ENCODE data around the gene WDR64. TPM values are rescaled to one million over a fixed set of nuclear protein-coding genes. Genes with fewer than 3 reads are reported as not detected.
"Not testable (repeated sequence)": the region's sequence is repeated elsewhere in the genome, so short reads cannot be mapped to it uniquely, and the experiment has no call there.

WDR64 gene
- total and polyA plus RNA-seq, 4 donors = 0.02 to 0.70 (median 0.17) TPM

- WGBS = 82% methylated on average over 3 of the region's 3 CpGs
- no peaks in the 10 kb centered on the region for H3K9me3 ChIP-seq (ENCODE audit: control insufficient read depth in 4 of 4, low read length in 3 of 4)
- H3K27me3 ChIP-seq (ENCODE audit: control insufficient read depth in 4 of 4, insufficient read depth in 4 of 4, low read length in 3 of 4) = no peaks in the 10 kb centered on the region
- H3K36me3 ChIP-seq (ENCODE audit: control insufficient read depth in 4 of 4, insufficient read depth in 3 of 4, low read depth in 1 of 4, low read length in 3 of 4) = no peaks in the 10 kb centered on the region
- H3K4me3 ChIP-seq (ENCODE audit: low read depth in 1 of 3, low read length in 3 of 3) = no peak overlapping the region
- H3K9ac ChIP-seq (ENCODE audit: low read depth in 1 of 2, low read length in 2 of 2) = no peak overlapping the region
- no peak for TF ChIP-seq RAD21 (IDR thresholded peaks at IDR 0.05)
- DNase-seq (ENCODE audit: low spot score) = no peak
- H3K4me1 ChIP-seq (ENCODE audit: control insufficient read depth in 4 of 4, insufficient read depth in 4 of 4, low read length in 3 of 4) = peaks cover 0 to 10% (median 9%) of the 10 kb centered on the region in 4 donors
- H3K27ac ChIP-seq (ENCODE audit: low read depth in 1 of 2, low read length in 2 of 2) = no peak overlapping the region
These were observed 27.9 kb downstream of the WDR64 start for GRCh38 chr1:241679961-241680360.

GRCh38 chr1:241681861-241682448 is 29.9 kb downstream of the WDR64 start:
- WGBS = 79% methylated on average over 4 of the region's 4 CpGs
- H3K27ac ChIP-seq (ENCODE audit: low read depth in 1 of 2, low read length in 2 of 2); H3K9me3 ChIP-seq (ENCODE audit: control insufficient read depth in 4 of 4, low read length in 3 of 4); H3K9ac ChIP-seq (ENCODE audit: low read depth in 1 of 2, low read length in 2 of 2); H3K36me3 ChIP-seq (ENCODE audit: control insufficient read depth in 4 of 4, insufficient read depth in 3 of 4, low read depth in 1 of 4, low read length in 3 of 4); H3K4me3 ChIP-seq (ENCODE audit: low read depth in 1 of 3, low read length in 3 of 3); H3K27me3 ChIP-seq (ENCODE audit: control insufficient read depth in 4 of 4, insufficient read depth in 4 of 4, low read length in 3 of 4); DNase-seq (ENCODE audit: low spot score): not testable (repeated sequence)
- H3K4me1 ChIP-seq (ENCODE audit: control insufficient read depth in 4 of 4, insufficient read depth in 4 of 4, low read length in 3 of 4) = peaks cover 0 to 10% (median 9%) of the 10 kb centered on the region in 4 donors

GRCh38 chr1:241682921-241683320 is 30.8 kb downstream of the WDR64 start:
- H3K9me3 ChIP-seq (ENCODE audit: control insufficient read depth in 4 of 4, low read length in 3 of 4) = no peaks in the 10 kb centered on the region
- WGBS = 61% methylated on average over 2 of the region's 2 CpGs
- H3K4me1 ChIP-seq (ENCODE audit: control insufficient read depth in 4 of 4, insufficient read depth in 4 of 4, low read length in 3 of 4) = peaks cover 0 to 10% (median 9%) of the 10 kb centered on the region in 4 donors
- no peak for DNase-seq (ENCODE audit: low spot score)
- H3K9ac ChIP-seq (ENCODE audit: low read depth in 1 of 2, low read length in 2 of 2) = no peak overlapping the region
- H3K4me3 ChIP-seq (ENCODE audit: low read depth in 1 of 3, low read length in 3 of 3) = no peak overlapping the region
- no peaks in the 10 kb centered on the region for H3K27me3 ChIP-seq (ENCODE audit: control insufficient read depth in 4 of 4, insufficient read depth in 4 of 4, low read length in 3 of 4)
- H3K27ac ChIP-seq (ENCODE audit: low read depth in 1 of 2, low read length in 2 of 2) = peak overlapping the region in 1 of 2 donors; percentile 59
- H3K36me3 ChIP-seq (ENCODE audit: control insufficient read depth in 4 of 4, insufficient read depth in 3 of 4, low read depth in 1 of 4, low read length in 3 of 4) = no peaks in the 10 kb centered on the region
- TF ChIP-seq HNF4A (conservative IDR thresholded peaks at IDR 0.05) (peak; percentile 51 to 80), TAF1 (conservative IDR thresholded peaks at IDR 0.05) (no peak), FOXA2 (IDR thresholded peaks at IDR 0.05) (peak; percentile 53), SP1 (IDR thresholded peaks at IDR 0.05) (peak; percentile 13), RXRA (IDR thresholded peaks at IDR 0.05) (peak in 1 of 2 donors; percentile 32)

- TF ChIP-seq HNF4A (conservative IDR thresholded peaks at IDR 0.05) (peak; percentile 41 to 55), FOXA1 (IDR thresholded peaks at IDR 0.05) (no peak), RXRA (IDR thresholded peaks at IDR 0.05) (peak in 1 of 2 donors; percentile 24)
- H3K9me3 ChIP-seq (ENCODE audit: control insufficient read depth in 4 of 4, low read length in 3 of 4) = no peaks in the 10 kb centered on the region
- H3K4me3 ChIP-seq (ENCODE audit: low read depth in 1 of 3, low read length in 3 of 3) = no peak overlapping the region
- no peaks in the 10 kb centered on the region for H3K27me3 ChIP-seq (ENCODE audit: control insufficient read depth in 4 of 4, insufficient read depth in 4 of 4, low read length in 3 of 4)
- no peaks in the 10 kb centered on the region for H3K36me3 ChIP-seq (ENCODE audit: control insufficient read depth in 4 of 4, insufficient read depth in 3 of 4, low read depth in 1 of 4, low read length in 3 of 4)
- peaks cover 0 to 10% (median 9%) of the 10 kb centered on the region in 4 donors for H3K4me1 ChIP-seq (ENCODE audit: control insufficient read depth in 4 of 4, insufficient read depth in 4 of 4, low read length in 3 of 4)
- WGBS = 93% methylated on average over 1 of the region's 1 CpG
- DNase-seq (ENCODE audit: low spot score) = no peak
- no peak overlapping the region for H3K9ac ChIP-seq (ENCODE audit: low read depth in 1 of 2, low read length in 2 of 2)
- H3K27ac ChIP-seq (ENCODE audit: low read depth in 1 of 2, low read length in 2 of 2) = no peak overlapping the region
These were observed 32.0 kb downstream of the WDR64 start for GRCh38 chr1:241684108-241684507.

GRCh38 chr1:241688940-241689368 is 36.9 kb downstream of the WDR64 start:
- H3K36me3 ChIP-seq (ENCODE audit: control insufficient read depth in 4 of 4, insufficient read depth in 3 of 4, low read depth in 1 of 4, low read length in 3 of 4) = no peaks in the 10 kb centered on the region
- 65% methylated on average over 2 of the region's 2 CpGs for WGBS
- no peaks in the 10 kb centered on the region for H3K27me3 ChIP-seq (ENCODE audit: control insufficient read depth in 4 of 4, insufficient read depth in 4 of 4, low read length in 3 of 4)
- H3K9me3 ChIP-seq (ENCODE audit: control insufficient read depth in 4 of 4, low read length in 3 of 4) = no peaks in the 10 kb centered on the region
- no peak overlapping the region for H3K9ac ChIP-seq (ENCODE audit: low read depth in 1 of 2, low read length in 2 of 2)
- TF ChIP-seq RXRA (IDR thresholded peaks at IDR 0.05) (no peak), YY1 (IDR thresholded peaks at IDR 0.05) (no peak), NR2F2 (IDR thresholded peaks at IDR 0.05) (no peak), ATF3 (IDR thresholded peaks at IDR 0.05) (no peak), HNF4G (IDR thresholded peaks at IDR 0.05) (no peak), REST (IDR thresholded peaks at IDR 0.05) (no peak), EGR1 (IDR thresholded peaks at IDR 0.05; ENCODE audit: low read depth in 2 of 2) (no peak), CTCF (IDR thresholded peaks at IDR 0.05; ENCODE audit: low read depth, low read length, missing input control) (no peak)
- no peaks in the 10 kb centered on the region for H3K4me1 ChIP-seq (ENCODE audit: control insufficient read depth in 4 of 4, insufficient read depth in 4 of 4, low read length in 3 of 4)
- no peak for DNase-seq (ENCODE audit: low spot score)
- H3K4me3 ChIP-seq (ENCODE audit: low read depth in 1 of 3, low read length in 3 of 3) = no peak overlapping the region
- no peak overlapping the region for H3K27ac ChIP-seq (ENCODE audit: low read depth in 1 of 2, low read length in 2 of 2)

All from liver (tissue), 9 donors.